Measurements from ENCODE around the gene DUS1L.

DUS1L gene

GRCh38 chr17:82047914-82048570 lies 17.6 kb downstream of the DUS1L start:
- no peak overlapping the region for H3K4me3 ChIP-seq (ENCODE audit: control insufficient read depth, low read depth, low read length)
- TF ChIP-seq CTCF (IDR thresholded peaks at IDR 0.05; ENCODE audit: control insufficient read depth, insufficient read depth, low read depth, low read length, missing control alignments): no peak
- no peak for DNase-seq (ENCODE audit: low read depth)

GRCh38 chr17:82047379-82047778 lies 18.2 kb downstream of the DUS1L start:
- H3K4me3 ChIP-seq (ENCODE audit: control insufficient read depth, low read depth, low read length): no peak overlapping the region
- TF ChIP-seq CTCF (IDR thresholded peaks at IDR 0.05; ENCODE audit: control insufficient read depth, insufficient read depth, low read depth, low read length, missing control alignments): no peak
- DNase-seq (ENCODE audit: low read depth): no peak

GRCh38 chr17:82046903-82047302 lies 18.7 kb downstream of the DUS1L start:
- DNase-seq (ENCODE audit: low read depth): no peak
- no peak overlapping the region for H3K4me3 ChIP-seq (ENCODE audit: control insufficient read depth, low read depth, low read length)
- no peak for TF ChIP-seq CTCF (IDR thresholded peaks at IDR 0.05; ENCODE audit: control insufficient read depth, insufficient read depth, low read depth, low read length, missing control alignments)

GRCh38 chr17:82045936-82046484 lies 19.6 kb downstream of the DUS1L start:
- no peak overlapping the region for H3K4me3 ChIP-seq (ENCODE audit: control insufficient read depth, low read depth, low read length)
- TF ChIP-seq CTCF (IDR thresholded peaks at IDR 0.05; ENCODE audit: control insufficient read depth, insufficient read depth, low read depth, low read length, missing control alignments): no peak
- DNase-seq (ENCODE audit: low read depth): no peak

- TF ChIP-seq CTCF (IDR thresholded peaks at IDR 0.05; ENCODE audit: control insufficient read depth, insufficient read depth, low read depth, low read length, missing control alignments): no peak
- DNase-seq (ENCODE audit: low read depth): no peak
- no peak overlapping the region for H3K4me3 ChIP-seq (ENCODE audit: control insufficient read depth, low read depth, low read length)
These were observed 22.1 kb downstream of the DUS1L start for GRCh38 chr17:82043507-82043906.

GRCh38 chr17:82042649-82043048 lies 23.0 kb downstream of the DUS1L start:
- H3K4me3 ChIP-seq (ENCODE audit: control insufficient read depth, low read depth, low read length): no peak overlapping the region
- no peak for DNase-seq (ENCODE audit: low read depth)
- no peak for TF ChIP-seq CTCF (IDR thresholded peaks at IDR 0.05; ENCODE audit: control insufficient read depth, insufficient read depth, low read depth, low read length, missing control alignments)
